H1 (cell line): ENCODE results near the gene TFF3. TPM values are rescaled to one million over a fixed set of nuclear protein-coding genes. Genes with fewer than 3 reads are reported as not detected.

Source experiments
- CBX5 ChIP-seq: fragments of 300-800, 300-1000 bp; sonication (generic); IDR thresholded peaks from 2 replicates; pipeline ENCODE4 v1.7.1; 2016; ENCODE audit warnings: antibody characterized with exemption, low read length, low read depth
- JUND ChIP-seq: IDR thresholded peaks from 2 replicates; pipeline ENCODE4 v1.6.1; 2011; ENCODE audit warnings: mild to moderate bottlenecking, improper control_type of control experiment, low read length
- RFX5 ChIP-seq: IDR thresholded peaks from 2 replicates; pipeline ENCODE4 v1.6.1; 2011; ENCODE audit warnings: low read depth, low read length, improper control_type of control experiment, borderline replicate concordance
- SAP30 ChIP-seq: fragments of 300-600 bp; sonication (generic); IDR thresholded peaks from 2 replicates; pipeline ENCODE4 v1.7.1; 2012; ENCODE audit warnings: low read length, moderate library complexity, mild to moderate bottlenecking, inconsistent platforms; ENCODE audit not compliant: insufficient read depth, insufficient replicate concordance
- TCF12 ChIP-seq: IDR thresholded peaks from 2 replicates; pipeline ENCODE4 v1.6.1; 2011; ENCODE audit warnings: low read depth, mild to moderate bottlenecking, low read length
- TEAD4 ChIP-seq: IDR thresholded peaks from 2 replicates; pipeline ENCODE4 v1.6.1; 2012; ENCODE audit warnings: low read depth, low read length, inconsistent platforms, mixed read lengths
- polyA plus RNA-seq, 7 experiments: library from polyadenylated mRNA; depleted of rRNA in 3 of 7; stranded (reverse) in 5 of 7; unstranded in 2 of 7; fragments of >200 nt in 5 of 7; fragments of 200-250 nt in 2 of 7; gene quantifications; 1 replicate in 5 of 7; 2 replicates in 1 of 7; 4 replicates in 1 of 7; pipeline versions ENCODE4 v1.2.1 to v1.2.3, GENCODE V29; 2011 to 2013; ENCODE audit warnings: missing spikeins in 2 of 7, mixed read lengths in 2 of 7
- total RNA-seq: library from RNA; stranded (reverse); fragmentation: NEBNext Ultra II Directional; extraction: Animal tissue kit (Norgen Biotek cat#: 25700); gene quantifications from 2 replicates; pipeline ENCODE4 v1.2.1, GENCODE V29; 2021

TFF3 gene
- total and polyA plus RNA-seq, 2 of the 8 experiments (the other 6 are each of a cell fraction or from before 2014, with no cell fraction given), result 1.7 to 6.7 TPM

DNA sequence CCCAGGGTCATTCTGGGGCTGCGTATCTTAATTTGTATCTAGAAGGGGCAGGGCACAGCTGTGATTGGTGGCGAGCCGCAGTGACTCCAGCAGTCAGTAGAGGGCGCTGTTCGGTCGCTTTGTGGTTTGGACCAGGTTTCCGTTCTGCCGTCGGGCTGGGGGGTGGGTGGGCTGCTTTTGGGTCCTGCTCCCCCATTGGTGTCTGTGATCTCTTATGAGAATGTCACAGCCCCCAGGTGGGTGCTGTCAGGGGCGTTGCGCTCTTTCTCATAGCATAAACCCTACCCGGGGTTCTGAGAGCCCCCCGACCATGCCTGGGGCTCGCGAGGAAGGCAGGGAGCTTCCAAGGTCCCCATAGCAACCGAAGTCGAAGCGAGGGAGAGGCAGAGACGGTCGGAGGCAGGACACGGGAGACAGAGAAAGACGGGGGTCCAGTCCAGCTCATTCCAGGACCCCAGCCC, 5.4 kb downstream of the TFF3 start (continued):
- no peak for TF ChIP-seq SAP30
- TF ChIP-seq CBX5, result no peak
- TF ChIP-seq TCF12, result 0 out of 2 replicates have a peak, but pooled peaks have one; percentile 28
- no peak for TF ChIP-seq RFX5
- no peak for TF ChIP-seq JUND
- TF ChIP-seq TEAD4, result no peak
